Activated CD8-positive, alpha-beta T cell treated with anti-CD3 and anti-CD28 coated beads for 36 hours (primary cell): ENCODE data around the gene TBC1D4. TPM values are rescaled to one million over a fixed set of nuclear protein-coding genes. Genes with fewer than 3 reads are reported as not detected.

Experiments used
- ATAC-seq: fragments of 200-7000 bp; cut with Tn5 transposase; one replicate; pipeline ENCODE4 v1.10.0; 2021; ENCODE audit warnings: mild to moderate bottlenecking, moderate library complexity
- CTCF ChIA-PET: fragments of 350-600 bp; sonication (Branson Sonifier 250); formaldehyde crosslinking; loops from one replicate; lab custom pipeline; 2021; ENCODE audit warnings: antibody characterized with exemption; lab: Charles Lee
- POLR2A ChIA-PET: fragments of 350-600 bp; sonication (Branson Sonifier 250); formaldehyde crosslinking; loops from one replicate; lab custom pipeline; 2021; ENCODE audit warnings: antibody characterized with exemption; lab: Charles Lee
- DNase-seq: peaks from one replicate; pipeline ENCODE4 v3.0.0-alpha.2; 2020
- H3K27ac Mint-ChIP-seq: one replicate; pipeline ENCODE4 v1.8.0; 2021; ENCODE audit warnings: mild to moderate bottlenecking, mixed read lengths
- H3K27me3 Mint-ChIP-seq: one replicate; pipeline ENCODE4 v1.8.0; 2021; ENCODE audit warnings: mixed read lengths
- H3K36me3 Mint-ChIP-seq: one replicate; pipeline ENCODE4 v1.8.0; 2021; ENCODE audit warnings: low read depth, mixed read lengths
- H3K4me1 Mint-ChIP-seq: one replicate; pipeline ENCODE4 v1.8.0; 2021; ENCODE audit warnings: low read depth, mixed read lengths
- H3K4me3 Mint-ChIP-seq: one replicate; pipeline ENCODE4 v1.8.0; 2021; ENCODE audit warnings: mild to moderate bottlenecking, moderate library complexity, mixed read lengths
- H3K9me3 Mint-ChIP-seq: one replicate; pipeline ENCODE4 v1.8.0; 2021; ENCODE audit warnings: mixed read lengths
- CTCF ChIP-seq: fragments of 200-600 bp; IDR thresholded peaks from one replicate; pipeline ENCODE4 v1.8.0; 2022; ENCODE audit warnings: antibody characterized with exemption, mild to moderate bottlenecking
- intact Hi-C: fragments of 100-400 bp; cut with micrococcal nuclease; formaldehyde crosslinking; loops from one replicate; pipeline ENCODE4 v1.10.0; 2022
- total RNA-seq, 2 experiments: library from RNA; stranded (reverse); gene quantifications; one replicate each; pipeline ENCODE4 v1.2.3, GENCODE V29; 2021

The TBC1D4 gene
- total RNA-seq, 2 experiments from 2014 or later: 50.4 to 53.3 TPM

DNA sequence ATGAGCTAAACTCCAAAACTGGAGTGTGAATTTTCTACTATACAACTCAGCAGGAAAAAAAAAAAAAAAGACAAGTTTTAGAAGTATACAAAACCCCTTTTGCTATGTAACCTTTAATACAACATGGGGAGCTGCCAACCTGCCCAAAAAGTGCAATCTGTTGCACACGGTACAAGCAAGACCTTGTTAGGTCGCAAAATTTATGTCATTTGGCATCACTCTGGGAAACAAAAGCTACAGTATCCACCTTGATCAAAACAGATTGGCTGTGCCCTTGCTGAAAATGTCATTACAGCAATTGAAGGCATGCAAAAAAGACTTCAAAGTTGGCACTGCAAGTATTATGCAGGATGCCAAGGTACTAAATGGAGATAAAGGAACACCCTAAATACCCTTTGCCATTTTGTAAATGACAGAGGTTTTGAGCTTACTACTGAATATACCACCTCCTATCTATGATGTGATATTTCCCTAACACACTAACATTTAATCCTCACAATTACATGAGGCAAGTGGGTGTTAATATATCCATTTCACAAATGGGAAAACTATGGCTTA is 150.1 kb downstream of the TBC1D4 start:
- no peaks in the 10 kb centered on the region for H3K27me3 Mint-ChIP-seq
- CTCF ChIA-PET: interaction anchor here (2.4 kb wide), 1 partner anchor 40 kb away, joined by 8 read pairs; no protein-coding TSS in a partner anchor
- peaks cover 16% of the 10 kb centered on the region for H3K4me1 Mint-ChIP-seq
- TF ChIP-seq CTCF: no peak
- H3K9me3 Mint-ChIP-seq: no peaks in the 10 kb centered on the region
- no peak for DNase-seq
- H3K4me3 Mint-ChIP-seq: no peak overlapping the region
- intact Hi-C loops: no loop called here
- no peak for ATAC-seq
- POLR2A ChIA-PET: no interaction called here
- H3K36me3 Mint-ChIP-seq: peaks cover 8% of the 10 kb centered on the region
- H3K27ac Mint-ChIP-seq: no peak overlapping the region

- ChIA-PET CTCF (interaction anchor here (2.4 kb wide), 1 partner anchor 42 kb away, joined by 8 read pairs; no protein-coding TSS in a partner anchor), POLR2A (no interaction called here)
- no peak for ATAC-seq
- Mint-ChIP-seq H3K4me3 (no peak overlapping the region), H3K36me3 (peaks cover 12% of the 10 kb centered on the region), H3K4me1 (peaks cover 19% of the 10 kb centered on the region), H3K27me3 (no peaks in the 10 kb centered on the region), H3K9me3 (no peaks in the 10 kb centered on the region), H3K27ac (no peak overlapping the region)
- DNase-seq: peak; percentile 17
- intact Hi-C loops: no loop called here
- TF ChIP-seq CTCF: no peak
These were observed 151.2 kb downstream of the TBC1D4 start for GRCh38 chr13:75330770-75331169.

GRCh38 chr13:75329723-75330122 is 152.2 kb downstream of the TBC1D4 start:
- Mint-ChIP-seq H3K36me3 (peaks cover 7% of the 10 kb centered on the region), H3K27ac (no peak overlapping the region), H3K9me3 (no peaks in the 10 kb centered on the region), H3K27me3 (no peaks in the 10 kb centered on the region), H3K4me1 (peaks cover 19% of the 10 kb centered on the region), H3K4me3 (no peak overlapping the region)
- ATAC-seq (no peak), DNase-seq (no peak)
- ChIA-PET CTCF (no interaction called here), POLR2A (interaction anchor here (0.7 to 1.0 kb wide), 3 partner anchors 17 to 411 kb away, joined by 3 to 4 read pairs (median 4); no protein-coding TSS in a partner anchor)
- no peak for TF ChIP-seq CTCF
- intact Hi-C loops: loop anchor here (10.0 kb wide), 1 partner anchor 1195 kb away; the partner anchor contains the start of gene KLF12

- DNase-seq: no peak
- POLR2A ChIA-PET: interaction anchor here (0.6 to 1.0 kb wide), 4 partner anchors 16 to 412 kb away, joined by 3 to 4 read pairs (median 4); no protein-coding TSS in a partner anchor
- Mint-ChIP-seq H3K9me3 (no peaks in the 10 kb centered on the region), H3K27ac (no peak overlapping the region), H3K36me3 (peaks cover 12% of the 10 kb centered on the region), H3K27me3 (no peaks in the 10 kb centered on the region), H3K4me3 (no peak overlapping the region), H3K4me1 (peaks cover 20% of the 10 kb centered on the region)
- intact Hi-C loops: loop anchor here (10.0 kb wide), 1 partner anchor 1194 kb away; the partner anchor contains the start of gene KLF12
- no peak for ATAC-seq
- TF ChIP-seq CTCF: no peak
- CTCF ChIA-PET: interaction anchor here (1.0 kb wide), 1 partner anchor 28 kb away, joined by 3 read pairs; no protein-coding TSS in a partner anchor
These were observed 152.9 kb downstream of the TBC1D4 start for GRCh38 chr13:75329097-75329496.

GRCh38 chr13:75327135-75327510 is 154.8 kb downstream of the TBC1D4 start:
- no peaks in the 10 kb centered on the region for H3K9me3 Mint-ChIP-seq
- no peaks in the 10 kb centered on the region for H3K27me3 Mint-ChIP-seq
- peaks cover 18% of the 10 kb centered on the region for H3K36me3 Mint-ChIP-seq
- TF ChIP-seq CTCF: no peak
- intact Hi-C loops: loop anchor here (2.0 to 10.0 kb wide), 3 partner anchors 18 to 1192 kb away; partner anchors contain the start of gene KLF12
- CTCF ChIA-PET: interaction anchor here (0.8 to 2.7 kb wide), 12 partner anchors 10 to 160 kb away, joined by 3 to 12 read pairs (median 4); no protein-coding TSS in a partner anchor
- DNase-seq: no peak
- peak overlapping the region; percentile 98 for H3K4me3 Mint-ChIP-seq
- ATAC-seq: no peak
- peaks cover 26% of the 10 kb centered on the region for H3K4me1 Mint-ChIP-seq
- peak overlapping the region; percentile 99 for H3K27ac Mint-ChIP-seq
- POLR2A ChIA-PET: interaction anchor here (0.8 to 2.7 kb wide), 14 partner anchors 9 to 63 kb away, joined by 3 to 14 read pairs (median 7); no protein-coding TSS in a partner anchor
